ES-I3 (cell line): ENCODE results near the gene TBC1D32.
"Not testable (repeated sequence)": the region's sequence is repeated elsewhere in the genome, so short reads cannot be mapped to it uniquely, and the experiment has no call there.

ENCODE experiments used
- H3K36me3 ChIP-seq: 2 replicates; pipeline ENCODE4 v1.6.1; 2013; ENCODE audit warnings: mild to moderate bottlenecking, low read length, control low read depth, moderate library complexity; ENCODE audit not compliant: insufficient read depth
- H3K4me1 ChIP-seq: 2 replicates; pipeline ENCODE4 v1.6.1; 2013; ENCODE audit warnings: mild to moderate bottlenecking, control low read depth, low read length; ENCODE audit not compliant: insufficient read depth
- H3K9ac ChIP-seq: 2 replicates; pipeline ENCODE4 v1.6.1; 2013; ENCODE audit warnings: low read depth, mild to moderate bottlenecking, low read length, moderate library complexity
- H3K9me3 ChIP-seq: 2 replicates; pipeline ENCODE4 v1.6.1; 2013; ENCODE audit warnings: mild to moderate bottlenecking, low read length, moderate library complexity; ENCODE audit not compliant: control insufficient read depth, insufficient read depth

The TBC1D32 gene

GRCh38 chr6:121338956-121339355, 4.7 kb upstream of the TBC1D32 start:
- H3K9me3 ChIP-seq = no peaks in the 10 kb centered on the region
- no peaks in the 10 kb centered on the region for H3K4me1 ChIP-seq
- H3K36me3 ChIP-seq = no peaks in the 10 kb centered on the region
- no peak overlapping the region for H3K9ac ChIP-seq

GRCh38 chr6:121338366-121338765, 4.1 kb upstream of the TBC1D32 start:
- Histone ChIP-seq H3K36me3 (no peaks in the 10 kb centered on the region), H3K4me1 (no peaks in the 10 kb centered on the region), H3K9ac (no peak overlapping the region)

GRCh38 chr6:121335087-121336008, 1.1 kb upstream of the TBC1D32 start:
- Histone ChIP-seq H3K4me1 (no peaks in the 10 kb centered on the region), H3K9ac (peak overlapping the region; percentile 60), H3K9me3 (no peaks in the 10 kb centered on the region), H3K36me3 (no peaks in the 10 kb centered on the region)

More at GRCh38 chr6:121338366-121338765, 4.1 kb upstream of the TBC1D32 start:
- no peaks in the 10 kb centered on the region for H3K9me3 ChIP-seq

GRCh38 chr6:121333694-121334093, 586 bp downstream of the TBC1D32 start:
- not testable (repeated sequence) for H3K36me3 ChIP-seq, H3K9me3 ChIP-seq, H3K4me1 ChIP-seq
- H3K9ac ChIP-seq = peak overlapping the region; percentile 60; the same call in 1 of the 2 replicates

- Histone ChIP-seq H3K9me3 (no peaks in the 10 kb centered on the region), H3K36me3 (no peaks in the 10 kb centered on the region), H3K4me1 (no peaks in the 10 kb centered on the region), H3K9ac (no peak overlapping the region; the same call in 1 of the 2 replicates)
Measured at GRCh38 chr6:121333196-121333595, 1.1 kb downstream of the TBC1D32 start.

GRCh38 chr6:121330516-121330915, 3.8 kb downstream of the TBC1D32 start:
- Histone ChIP-seq H3K4me1 (no peaks in the 10 kb centered on the region), H3K9me3 (no peaks in the 10 kb centered on the region), H3K36me3 (no peaks in the 10 kb centered on the region), H3K9ac (no peak overlapping the region)

GRCh38 chr6:121321282-121321681, 13.0 kb downstream of the TBC1D32 start:
- H3K4me1 ChIP-seq = no peaks in the 10 kb centered on the region
- H3K36me3 ChIP-seq = no peaks in the 10 kb centered on the region
- no peak overlapping the region for H3K9ac ChIP-seq
- no peaks in the 10 kb centered on the region for H3K9me3 ChIP-seq

GRCh38 chr6:121319603-121320002, 14.7 kb downstream of the TBC1D32 start:
- H3K36me3 ChIP-seq = no peaks in the 10 kb centered on the region
- no peaks in the 10 kb centered on the region for H3K4me1 ChIP-seq
- H3K9me3 ChIP-seq = no peaks in the 10 kb centered on the region
- 0 out of 2 replicates have a peak overlapping the region, but pooled peaks have one; percentile 11 for H3K9ac ChIP-seq

- no peaks in the 10 kb centered on the region for H3K36me3 ChIP-seq
- peak overlapping the region; percentile 11; the same call in 1 of the 2 replicates for H3K9ac ChIP-seq
- H3K9me3 ChIP-seq = no peaks in the 10 kb centered on the region
- H3K4me1 ChIP-seq = no peaks in the 10 kb centered on the region
Measured at GRCh38 chr6:121319112-121319553, 15.1 kb downstream of the TBC1D32 start.

- Histone ChIP-seq H3K9ac (no peak overlapping the region), H3K4me1 (no peaks in the 10 kb centered on the region)
Measured at GRCh38 chr6:121314381-121315112, 19.7 kb downstream of the TBC1D32 start.

GRCh38 chr6:121311814-121312213, 22.5 kb downstream of the TBC1D32 start:
- not testable (repeated sequence) for H3K9ac ChIP-seq, H3K36me3 ChIP-seq, H3K9me3 ChIP-seq, H3K4me1 ChIP-seq

More at GRCh38 chr6:121314381-121315112, 19.7 kb downstream of the TBC1D32 start:
- Histone ChIP-seq H3K9me3 (no peaks in the 10 kb centered on the region), H3K36me3 (no peaks in the 10 kb centered on the region)

- Histone ChIP-seq H3K4me1 (no peaks in the 10 kb centered on the region), H3K9ac (no peak overlapping the region), H3K9me3 (no peaks in the 10 kb centered on the region), H3K36me3 (no peaks in the 10 kb centered on the region)
Measured at GRCh38 chr6:121310495-121310894, 23.8 kb downstream of the TBC1D32 start.

- H3K36me3 ChIP-seq = no peaks in the 10 kb centered on the region
- H3K9ac ChIP-seq = no peak overlapping the region
- no peaks in the 10 kb centered on the region for H3K4me1 ChIP-seq
- H3K9me3 ChIP-seq = no peaks in the 10 kb centered on the region
Measured at GRCh38 chr6:121309768-121310469, 24.4 kb downstream of the TBC1D32 start.

- no peaks in the 10 kb centered on the region for H3K9me3 ChIP-seq
- no peaks in the 10 kb centered on the region for H3K4me1 ChIP-seq
- H3K36me3 ChIP-seq = no peaks in the 10 kb centered on the region
- no peak overlapping the region for H3K9ac ChIP-seq
Measured at GRCh38 chr6:121305957-121306607, 28.2 kb downstream of the TBC1D32 start.
